GM18858 (cell line): Measurements from ENCODE around the gene TWF2.

ENCODE experiments used
- ATAC-seq: cut with Tn5 transposase; IDR thresholded peaks from one replicate; pipeline ENCODE4 v1.9.1; 2021; ENCODE audit not compliant: unreplicated experiment

Gene TWF2

DNA sequence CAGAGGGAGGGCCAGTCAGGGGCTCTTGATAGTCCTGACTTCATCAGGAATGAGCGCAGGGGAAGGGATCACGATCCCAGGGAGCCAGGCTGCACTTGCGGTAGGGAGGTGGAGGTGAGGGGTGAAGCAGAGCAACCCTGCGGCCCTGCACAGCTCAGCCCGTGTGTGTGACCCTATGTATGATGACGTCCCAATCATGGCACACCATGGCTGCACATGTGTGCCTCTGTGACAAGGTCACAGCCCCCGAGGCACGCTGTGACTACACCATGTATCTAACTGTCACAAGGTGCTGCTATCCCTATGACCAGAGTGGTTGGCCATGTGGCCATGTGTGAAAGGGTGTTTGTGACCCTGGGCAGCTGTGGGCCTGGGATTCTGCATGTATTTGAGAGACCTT, 54.3 kb downstream of the TWF2 start:
- no peak for ATAC-seq

DNA sequence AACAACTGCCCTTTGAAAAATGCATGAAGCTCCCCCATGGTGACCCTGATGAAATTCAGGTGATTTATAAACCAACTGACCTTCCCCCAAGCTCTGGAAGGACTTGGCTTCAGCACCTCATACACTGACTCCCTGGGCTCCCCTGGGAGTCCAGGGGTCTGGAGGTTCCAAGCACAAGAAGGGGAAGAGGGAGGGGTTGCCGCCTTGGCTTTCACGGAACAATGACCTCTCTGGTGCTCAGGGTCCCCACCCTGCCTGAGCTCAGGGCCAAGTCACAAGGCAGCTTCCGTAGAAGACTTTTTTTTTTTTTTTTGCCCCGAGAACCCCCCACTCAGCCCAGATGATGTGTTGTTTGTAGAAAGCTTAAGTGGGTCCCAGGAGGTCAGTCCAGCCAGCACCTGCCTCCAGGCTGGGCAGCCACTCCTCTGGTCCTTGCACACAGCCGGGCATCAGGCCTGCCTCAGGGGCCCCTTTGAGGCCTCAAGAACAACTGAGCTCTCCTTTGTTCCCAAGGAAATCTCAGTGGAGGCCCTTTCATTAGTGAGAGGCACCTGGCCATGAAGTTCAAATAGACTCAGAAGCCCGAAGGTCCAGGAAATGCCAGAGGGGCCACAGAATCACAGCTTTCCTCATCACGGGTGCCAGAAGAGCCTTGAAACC, 55.0 kb downstream of the TWF2 start:
- no peak for ATAC-seq

DNA sequence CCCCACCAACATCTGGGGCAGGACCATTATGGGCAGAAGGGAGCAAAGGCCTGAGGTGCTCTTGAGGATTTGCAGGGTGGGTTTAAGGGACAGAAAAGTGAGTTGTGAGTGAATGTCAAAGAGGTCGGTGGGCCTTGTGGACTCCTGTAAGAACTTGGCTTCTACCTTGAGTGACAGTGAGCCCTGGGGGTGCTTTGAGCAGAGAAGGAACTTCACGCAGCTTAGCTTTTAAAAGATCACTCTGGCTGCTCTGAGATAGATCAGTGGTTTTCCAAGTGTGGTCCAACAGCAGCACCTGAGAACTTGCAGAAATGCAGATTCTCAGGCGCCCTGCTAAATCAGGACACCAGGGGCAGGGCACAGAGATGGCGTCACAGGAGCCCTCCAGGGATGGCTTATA, 56.3 kb downstream of the TWF2 start:
- no peak for ATAC-seq

DNA sequence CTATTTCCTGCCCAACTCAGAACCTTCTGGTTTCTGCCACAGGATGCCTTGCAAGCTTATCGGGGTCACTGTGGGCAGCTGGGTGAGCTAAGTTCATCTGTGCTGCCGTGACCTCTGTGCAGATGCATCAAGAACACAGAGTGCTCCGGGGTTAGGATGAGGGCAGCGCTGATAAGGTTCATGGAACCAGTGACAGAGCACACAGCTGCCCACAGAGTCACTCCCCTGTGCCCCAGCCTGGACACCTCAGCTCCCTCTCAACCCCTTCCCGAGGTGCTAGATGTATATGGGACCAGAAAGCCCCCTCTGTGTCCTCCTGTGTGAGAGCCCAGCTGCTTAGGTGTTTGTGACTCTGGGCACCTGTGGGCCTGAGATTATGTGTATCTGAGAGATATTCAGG, 56.8 kb downstream of the TWF2 start:
- ATAC-seq = no peak

DNA sequence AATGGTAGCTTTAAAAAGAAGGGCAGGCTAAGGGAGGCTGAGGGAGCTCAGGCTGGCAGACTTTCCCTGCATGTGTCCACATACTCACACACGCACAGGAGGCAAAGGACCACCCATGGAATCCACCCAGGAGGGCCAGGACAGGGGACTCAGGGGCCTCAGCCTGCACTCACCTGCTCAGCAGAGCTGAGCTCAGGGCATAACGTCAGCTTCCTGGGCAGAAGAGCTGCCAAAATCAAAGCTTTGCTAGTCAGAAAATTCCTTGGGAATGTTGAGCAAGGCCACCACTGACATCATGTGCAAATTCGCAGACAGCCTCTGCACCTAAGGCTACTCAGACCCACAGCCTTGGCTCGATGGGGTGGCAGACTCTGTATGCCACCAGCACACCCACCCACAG, 57.4 kb downstream of the TWF2 start:
- ATAC-seq = no peak
